Astrocyte (in vitro differentiated cells and primary cell): ENCODE results near the gene SLC9A9. TPM values are rescaled to one million over a fixed set of nuclear protein-coding genes. Genes with fewer than 3 reads are reported as not detected.

Experiments
- DNase-seq: peaks from one replicate; pipeline ENCODE4 v3.0.0-alpha.2; 2010; ENCODE audit warnings: low read depth
- FAIRE-seq: peaks from 2 replicates; lab custom pipeline; 2011; peaks lifted over from hg19 to GRCh38; lab: Jason Lieb, UNC
- H2AFZ ChIP-seq: 2 replicates; pipeline ENCODE4 v1.6.0; 2012; ENCODE audit warnings: low read depth, low read length, inconsistent platforms
- H3K27ac ChIP-seq: 2 replicates; pipeline ENCODE4 v1.5.1; 2011; ENCODE audit warnings: low read depth, low read length, inconsistent platforms
- H3K27me3 ChIP-seq: 2 replicates; pipeline ENCODE4 v1.6.0; 2011; ENCODE audit warnings: low read length, inconsistent platforms; ENCODE audit not compliant: insufficient read depth
- H3K36me3 ChIP-seq: 2 replicates; pipeline ENCODE4 v1.5.1; 2011; ENCODE audit warnings: low read length, inconsistent platforms; ENCODE audit not compliant: insufficient read depth
- H3K4me1 ChIP-seq: 2 replicates; pipeline ENCODE4 v1.5.1; 2011; ENCODE audit warnings: low read length, inconsistent platforms; ENCODE audit not compliant: insufficient read depth
- H3K4me2 ChIP-seq: 2 replicates; pipeline ENCODE4 v1.6.0; 2012; ENCODE audit warnings: low read length, inconsistent platforms
- H3K4me3 ChIP-seq: 2 replicates; pipeline ENCODE4 v1.5.1; 2011; ENCODE audit warnings: low read depth, mild to moderate bottlenecking, low read length, inconsistent platforms; ENCODE audit not compliant: insufficient read depth
- H3K79me2 ChIP-seq: 2 replicates; pipeline ENCODE4 v1.6.0; 2012; ENCODE audit warnings: mild to moderate bottlenecking, low read length, inconsistent platforms; ENCODE audit not compliant: insufficient read depth
- H3K9ac ChIP-seq: 2 replicates; pipeline ENCODE4 v1.6.0; 2012; ENCODE audit warnings: mild to moderate bottlenecking, low read length, inconsistent platforms
- H3K9me3 ChIP-seq: 2 replicates; pipeline ENCODE4 v1.5.1; 2012; ENCODE audit warnings: low read depth, mild to moderate bottlenecking, low read length, inconsistent platforms; ENCODE audit not compliant: insufficient read depth
- H4K20me1 ChIP-seq: 2 replicates; pipeline ENCODE4 v1.6.0; 2012; ENCODE audit warnings: low read length, inconsistent platforms; ENCODE audit not compliant: insufficient read depth
- H3K27ac Mint-ChIP-seq: one replicate; pipeline ENCODE4 v1.8.0; 2021; ENCODE audit warnings: mild to moderate bottlenecking, mixed read lengths; ENCODE audit not compliant: unreplicated experiment
- H3K27me3 Mint-ChIP-seq: one replicate; pipeline ENCODE4 v1.8.0; 2021; ENCODE audit warnings: low read depth, mixed read lengths; ENCODE audit not compliant: unreplicated experiment
- H3K36me3 Mint-ChIP-seq: one replicate; pipeline ENCODE4 v1.8.0; 2021; ENCODE audit warnings: low read depth, mixed read lengths; ENCODE audit not compliant: unreplicated experiment
- H3K4me1 Mint-ChIP-seq: one replicate; pipeline ENCODE4 v1.8.0; 2021; ENCODE audit warnings: low read depth, mixed read lengths; ENCODE audit not compliant: unreplicated experiment
- H3K4me3 Mint-ChIP-seq: one replicate; pipeline ENCODE4 v1.8.0; 2021; ENCODE audit warnings: mild to moderate bottlenecking, moderate library complexity, mixed read lengths; ENCODE audit not compliant: unreplicated experiment
- H3K9me3 Mint-ChIP-seq: one replicate; pipeline ENCODE4 v1.8.0; 2021; ENCODE audit warnings: mild to moderate bottlenecking, mixed read lengths; ENCODE audit not compliant: unreplicated experiment
- CTCF ChIP-seq: IDR thresholded peaks from 2 replicates; pipeline ENCODE4 v1.5.1; 2011; ENCODE audit warnings: low read depth, mild to moderate bottlenecking, inconsistent platforms, low read length, moderate library complexity; ENCODE audit not compliant: insufficient read depth
- EZH2 ChIP-seq: IDR thresholded peaks from 2 replicates; pipeline ENCODE4 v1.6.1; 2012; ENCODE audit warnings: mild to moderate bottlenecking, low read length, inconsistent platforms; ENCODE audit not compliant: insufficient read depth
- total RNA-seq: library from RNA; stranded (reverse); gene quantifications from 2 replicates; pipeline ENCODE4 v1.2.1, GENCODE V29; 2021

The SLC9A9 gene
- total RNA-seq, 1 donor from 2014 or later = 1.5 TPM

- Histone ChIP-seq H3K4me3 (no peak overlapping the region), H3K4me1 (no peaks in the 10 kb centered on the region), H3K27ac (no peak overlapping the region), H3K4me2 (no peak overlapping the region), H2AFZ (no peak overlapping the region), H3K27me3 (no peaks in the 10 kb centered on the region), H3K9ac (no peak overlapping the region), H3K9me3 (no peaks in the 10 kb centered on the region), H3K36me3 (no peaks in the 10 kb centered on the region), H3K79me2 (no peaks in the 10 kb centered on the region), H4K20me1 (no peaks in the 10 kb centered on the region)
- H3K27ac Mint-ChIP-seq = no peak overlapping the region
- FAIRE-seq = no peak
- peaks cover 2% of the 10 kb centered on the region for H3K27me3 Mint-ChIP-seq
- no peaks in the 10 kb centered on the region for H3K36me3 Mint-ChIP-seq
- no peaks in the 10 kb centered on the region for H3K4me1 Mint-ChIP-seq
- H3K9me3 Mint-ChIP-seq = no peaks in the 10 kb centered on the region
- DNase-seq = no peak
- no peak for TF ChIP-seq EZH2
- no peak for TF ChIP-seq CTCF
- no peak overlapping the region for H3K4me3 Mint-ChIP-seq
Measured at GRCh38 chr3:143676747-143677146, 171.5 kb downstream of the SLC9A9 start.

DNA sequence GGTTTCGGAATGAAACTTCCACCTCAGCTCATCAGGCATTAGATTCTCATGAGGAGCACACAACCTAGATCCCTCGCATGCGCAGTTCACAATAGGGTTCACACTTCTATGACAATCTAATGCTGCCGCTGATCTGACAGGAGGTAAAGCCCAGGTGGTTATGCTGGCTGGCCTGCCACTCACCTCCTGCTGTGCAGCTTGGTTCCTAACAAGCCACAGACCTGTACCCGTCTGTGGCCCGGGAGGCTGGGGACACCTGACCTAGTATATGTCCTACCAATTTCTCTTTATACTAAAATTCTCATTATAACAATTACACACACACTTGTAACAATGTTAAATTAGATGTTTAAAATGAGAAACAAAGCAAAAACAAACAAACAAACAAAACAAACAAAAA, 172.2 kb downstream of the SLC9A9 start:
- H3K27ac Mint-ChIP-seq = no peak overlapping the region
- no peaks in the 10 kb centered on the region for H3K36me3 Mint-ChIP-seq
- TF ChIP-seq EZH2 (no peak), CTCF (no peak)
- FAIRE-seq (no peak), DNase-seq (no peak)
- Histone ChIP-seq H3K79me2 (no peaks in the 10 kb centered on the region), H3K27ac (no peak overlapping the region), H3K27me3 (no peaks in the 10 kb centered on the region), H3K4me2 (no peak overlapping the region), H3K9me3 (no peaks in the 10 kb centered on the region), H2AFZ (no peak overlapping the region), H3K9ac (no peak overlapping the region), H4K20me1 (no peaks in the 10 kb centered on the region), H3K4me1 (no peaks in the 10 kb centered on the region), H3K4me3 (no peak overlapping the region), H3K36me3 (no peaks in the 10 kb centered on the region)
- H3K4me1 Mint-ChIP-seq = no peaks in the 10 kb centered on the region
- H3K9me3 Mint-ChIP-seq = no peaks in the 10 kb centered on the region
- H3K4me3 Mint-ChIP-seq = no peak overlapping the region
- no peaks in the 10 kb centered on the region for H3K27me3 Mint-ChIP-seq

GRCh38 chr3:143674100-143674968, 173.9 kb downstream of the SLC9A9 start:
- H3K9me3 Mint-ChIP-seq = no peaks in the 10 kb centered on the region
- H3K36me3 Mint-ChIP-seq = no peaks in the 10 kb centered on the region
- Histone ChIP-seq H3K36me3 (no peaks in the 10 kb centered on the region), H3K79me2 (no peaks in the 10 kb centered on the region), H3K27me3 (no peaks in the 10 kb centered on the region), H3K9me3 (no peaks in the 10 kb centered on the region), H3K4me2 (peak overlapping the region; percentile 56), H3K4me3 (no peak overlapping the region), H2AFZ (peak overlapping the region; percentile 8), H3K4me1 (no peaks in the 10 kb centered on the region), H3K27ac (no peak overlapping the region), H4K20me1 (no peaks in the 10 kb centered on the region), H3K9ac (no peak overlapping the region)
- H3K27ac Mint-ChIP-seq = no peak overlapping the region
- TF ChIP-seq CTCF (peak; percentile 93), EZH2 (no peak)
- H3K4me1 Mint-ChIP-seq = no peaks in the 10 kb centered on the region
- peak; percentile 23 for DNase-seq
- H3K27me3 Mint-ChIP-seq = no peaks in the 10 kb centered on the region
- H3K4me3 Mint-ChIP-seq = no peak overlapping the region
- FAIRE-seq = peak; percentile 34
